Measurements from ENCODE around the gene PDZD2.

PDZD2 gene

DNA sequence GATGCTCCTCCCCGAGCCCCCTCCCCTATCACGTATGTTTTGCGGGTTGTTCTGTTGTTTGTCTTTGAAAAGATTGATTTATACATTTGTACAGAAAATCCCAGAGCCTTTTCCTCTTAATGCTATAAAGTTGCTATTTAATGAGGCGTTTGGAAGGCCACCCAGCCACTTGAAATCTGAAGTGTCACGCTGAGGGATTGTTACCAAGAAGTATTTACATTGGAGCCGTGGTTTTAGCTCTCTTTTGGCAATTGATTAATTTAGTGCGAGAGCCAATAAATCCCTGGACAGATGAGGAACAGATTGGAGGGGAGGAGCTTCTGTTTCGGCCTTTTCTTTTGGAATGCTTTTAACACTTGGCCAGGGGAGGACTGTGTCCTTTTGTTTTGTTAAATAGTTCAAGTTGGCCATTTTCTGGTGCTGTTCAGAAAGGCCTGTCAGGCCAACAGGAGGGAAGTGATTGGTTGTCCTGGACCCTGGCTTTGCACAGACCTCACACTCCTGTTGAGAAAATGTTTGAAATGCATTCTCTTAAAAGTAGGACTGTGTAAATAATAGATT, 250.2 kb downstream of the PDZD2 start:
- DNase-seq = no peak

- DNase-seq = no peak
Measured at GRCh38 chr5:31890046-31890445, 251.1 kb downstream of the PDZD2 start.

GRCh38 chr5:31894141-31894540, 255.2 kb downstream of the PDZD2 start:
- no peak for DNase-seq

GRCh38 chr5:31895199-31895820, 256.4 kb downstream of the PDZD2 start:
- no peak for DNase-seq

GRCh38 chr5:31898036-31898632, 259.2 kb downstream of the PDZD2 start:
- no peak for DNase-seq

GRCh38 chr5:31900296-31900865, 261.4 kb downstream of the PDZD2 start:
- DNase-seq = no peak

GRCh38 chr5:31901807-31902530, 263.0 kb downstream of the PDZD2 start:
- DNase-seq = no peak

GRCh38 chr5:31908396-31908795, 269.5 kb downstream of the PDZD2 start:
- no peak for DNase-seq

DNA sequence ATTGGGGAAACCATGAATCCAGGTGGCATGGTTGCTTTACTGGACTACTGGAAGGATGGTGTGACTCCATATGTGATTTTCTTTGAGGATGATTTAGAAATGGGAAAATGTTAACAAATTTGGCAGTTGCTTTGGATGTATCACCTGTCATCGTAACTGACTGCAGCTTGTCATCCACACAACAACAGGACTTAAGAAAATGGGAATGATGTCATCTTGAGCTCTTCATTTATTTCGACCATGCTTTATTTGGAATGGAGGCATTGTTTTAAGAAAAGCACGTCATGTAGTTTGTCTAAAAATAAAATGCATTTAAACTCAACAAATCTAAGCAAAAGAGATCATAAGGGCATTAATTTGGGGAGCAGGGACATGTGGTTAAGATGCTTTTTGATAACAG, 270.1 kb downstream of the PDZD2 start:
- no peak for DNase-seq

DNA sequence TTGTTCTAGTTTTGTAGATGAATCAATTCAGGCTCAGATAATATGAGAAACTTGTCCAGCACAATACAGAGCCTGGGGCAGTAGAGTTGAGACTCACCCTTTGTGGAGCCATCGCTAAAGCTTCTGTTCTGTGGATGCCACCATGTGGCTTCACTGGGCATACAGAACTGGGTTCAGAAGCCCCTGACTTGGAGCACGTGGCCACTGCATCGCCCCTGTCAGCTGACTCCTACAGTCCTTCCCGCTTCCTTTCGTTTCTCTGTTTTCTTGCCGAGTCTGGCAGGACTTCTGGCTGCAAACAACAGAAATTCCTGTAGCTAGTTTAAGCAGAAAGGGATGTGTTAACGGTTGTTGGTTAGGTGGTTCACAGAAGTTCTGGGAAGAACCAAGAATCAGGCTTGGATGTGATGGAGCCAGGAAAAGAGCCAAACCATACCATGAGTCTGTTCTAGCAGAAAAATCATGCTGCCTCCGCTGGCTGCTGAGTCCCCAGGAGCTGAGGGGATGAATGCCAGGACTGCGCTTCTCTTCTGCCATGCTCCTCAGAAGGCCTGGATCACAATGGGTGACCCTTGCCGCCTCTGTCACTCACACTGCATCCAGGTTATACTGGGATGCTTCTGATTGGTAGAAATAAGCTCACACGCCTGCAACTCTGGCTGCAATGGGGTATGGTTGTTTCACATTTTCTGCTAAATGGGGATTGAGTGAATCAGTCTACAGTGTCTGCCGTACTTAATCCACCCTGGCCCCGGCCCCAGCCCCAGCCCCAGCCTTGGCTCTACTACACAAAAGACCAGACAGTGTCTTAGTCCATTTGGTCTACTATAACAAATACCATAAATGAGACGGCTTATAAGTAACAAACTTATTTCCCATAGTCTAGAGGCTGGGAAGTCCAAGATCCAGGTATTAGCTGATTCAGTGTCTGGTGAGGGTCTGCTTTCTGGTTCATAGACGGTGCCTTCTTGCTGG, 272.6 kb downstream of the PDZD2 start:
- no peak for DNase-seq

GRCh38 chr5:31913808-31914207, 274.9 kb downstream of the PDZD2 start:
- no peak for DNase-seq

- DNase-seq = no peak
Measured at GRCh38 chr5:31916327-31916726, 277.4 kb downstream of the PDZD2 start.

- no peak for DNase-seq
Measured at GRCh38 chr5:31918739-31919138, 279.8 kb downstream of the PDZD2 start.

DNA sequence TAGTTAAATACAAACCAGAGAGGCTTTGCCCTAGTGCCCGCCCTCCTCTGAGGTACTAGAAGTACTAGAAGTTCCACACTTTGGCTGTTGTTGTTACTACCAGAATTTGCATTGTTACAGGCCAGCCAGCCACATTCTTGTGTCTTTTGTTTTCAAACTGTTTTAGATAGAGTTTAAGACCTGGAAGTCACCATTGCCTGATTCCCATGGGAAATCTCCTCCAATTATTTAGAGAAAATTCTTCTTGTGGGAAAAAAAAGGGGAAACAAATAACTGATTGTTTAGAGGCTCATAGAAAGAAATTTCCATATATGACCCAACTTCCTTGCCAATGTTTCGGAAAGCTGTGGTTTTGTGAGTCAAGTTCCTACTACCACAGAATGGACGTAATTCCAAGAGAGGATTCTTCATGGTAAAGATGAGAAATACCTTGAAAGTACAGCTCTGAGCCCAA, 282.9 kb downstream of the PDZD2 start:
- DNase-seq = peak; percentile 60

GRCh38 chr5:31924005-31924404, 285.1 kb downstream of the PDZD2 start:
- DNase-seq = no peak

- no peak for DNase-seq
Measured at GRCh38 chr5:31931874-31932273, 292.9 kb downstream of the PDZD2 start.

GRCh38 chr5:31934156-31934555, 295.2 kb downstream of the PDZD2 start:
- DNase-seq = no peak

GRCh38 chr5:31935496-31936369, 296.8 kb downstream of the PDZD2 start:
- peak; percentile 13 for DNase-seq

- DNase-seq = no peak
Measured at GRCh38 chr5:31936683-31937082, 297.8 kb downstream of the PDZD2 start.

DNA sequence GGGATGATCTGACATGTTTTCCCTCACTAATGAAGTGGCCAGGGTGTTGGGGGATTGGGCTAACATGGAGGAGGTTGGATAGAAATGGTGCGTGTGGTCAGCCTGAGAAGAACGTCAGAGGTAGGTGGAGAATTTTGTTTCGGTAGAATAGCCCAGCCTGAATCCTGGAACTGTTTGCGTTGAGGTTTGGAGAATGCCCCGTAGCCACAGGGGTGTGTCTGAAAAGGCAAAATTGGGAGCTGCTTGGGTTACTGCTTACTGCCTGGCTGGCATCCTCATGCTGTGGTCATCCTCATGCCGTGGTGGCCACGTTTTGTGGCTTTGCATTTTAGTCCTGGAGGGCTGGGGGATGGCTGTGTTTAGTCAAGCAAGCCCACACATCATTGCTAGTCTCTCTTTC, 298.3 kb downstream of the PDZD2 start:
- DNase-seq = no peak

DNA sequence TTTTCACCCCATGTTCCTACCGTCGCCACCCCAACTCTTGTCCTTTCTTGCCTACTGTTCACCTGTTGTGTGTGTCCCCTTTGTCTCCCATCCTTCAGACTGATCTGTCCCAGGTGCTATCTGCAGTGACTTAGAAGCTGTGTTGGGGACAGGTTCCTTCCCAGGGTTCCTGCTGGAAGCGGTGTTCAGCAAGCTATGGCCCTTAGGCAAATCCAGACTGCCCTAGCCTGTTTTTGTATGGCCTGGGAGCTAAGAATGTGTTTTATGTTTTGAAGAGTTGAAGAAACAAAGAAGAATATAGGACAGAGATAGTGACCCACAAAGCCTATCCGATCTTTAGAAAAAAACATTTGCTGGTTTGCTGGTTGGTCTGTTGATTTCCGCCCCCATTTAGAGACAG, 298.8 kb downstream of the PDZD2 start:
- no peak for DNase-seq
